GM21619 (cell line): ENCODE data around the gene SLX9.
"Not testable (repeated sequence)": the region's sequence is repeated elsewhere in the genome, so short reads cannot be mapped to it uniquely, and the experiment has no call there.

ENCODE experiments used
- ATAC-seq: cut with Tn5 transposase; IDR thresholded peaks from one replicate; pipeline ENCODE4 v1.9.1; 2021; ENCODE audit not compliant: unreplicated experiment

Gene SLX9

DNA sequence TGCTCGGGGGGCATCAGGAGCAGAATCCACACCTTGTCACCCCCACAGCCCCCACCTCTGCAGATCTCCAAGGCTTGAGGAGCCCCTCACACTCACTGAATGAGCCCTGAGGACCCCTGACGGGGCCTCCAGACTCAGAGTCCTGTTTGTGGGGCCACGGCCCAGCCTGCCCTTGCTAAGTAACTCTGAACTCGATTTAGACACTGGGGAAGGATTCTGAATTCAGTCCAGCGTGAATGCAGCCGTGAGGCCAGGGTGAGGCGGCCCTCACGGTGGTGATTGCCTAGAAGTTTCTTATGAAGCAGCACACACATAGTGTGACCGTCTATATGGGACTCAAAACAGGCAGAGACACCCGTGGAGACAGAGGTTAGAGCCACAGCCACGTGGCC, 75.6 kb downstream of the SLX9 start:
- ATAC-seq, result no peak

DNA sequence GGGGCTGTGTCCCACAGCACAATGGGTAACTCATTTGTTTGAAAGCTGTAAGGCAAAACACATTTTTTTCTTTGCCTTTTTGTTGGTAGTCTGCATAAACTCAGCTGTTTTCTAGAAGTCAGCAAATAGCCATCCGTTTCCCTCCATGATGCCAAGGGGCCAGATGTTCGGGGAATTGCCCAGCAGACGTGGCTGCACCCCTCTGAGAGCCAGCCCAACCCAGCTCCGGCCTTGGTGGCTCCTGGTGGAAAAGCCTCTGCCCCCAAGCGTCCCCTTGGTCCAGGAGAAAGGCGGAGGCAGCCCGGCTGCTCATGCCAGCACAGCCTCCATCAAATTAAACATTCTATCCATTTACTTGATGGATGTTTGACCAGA, 76.2 kb downstream of the SLX9 start:
- ATAC-seq, result no peak

DNA sequence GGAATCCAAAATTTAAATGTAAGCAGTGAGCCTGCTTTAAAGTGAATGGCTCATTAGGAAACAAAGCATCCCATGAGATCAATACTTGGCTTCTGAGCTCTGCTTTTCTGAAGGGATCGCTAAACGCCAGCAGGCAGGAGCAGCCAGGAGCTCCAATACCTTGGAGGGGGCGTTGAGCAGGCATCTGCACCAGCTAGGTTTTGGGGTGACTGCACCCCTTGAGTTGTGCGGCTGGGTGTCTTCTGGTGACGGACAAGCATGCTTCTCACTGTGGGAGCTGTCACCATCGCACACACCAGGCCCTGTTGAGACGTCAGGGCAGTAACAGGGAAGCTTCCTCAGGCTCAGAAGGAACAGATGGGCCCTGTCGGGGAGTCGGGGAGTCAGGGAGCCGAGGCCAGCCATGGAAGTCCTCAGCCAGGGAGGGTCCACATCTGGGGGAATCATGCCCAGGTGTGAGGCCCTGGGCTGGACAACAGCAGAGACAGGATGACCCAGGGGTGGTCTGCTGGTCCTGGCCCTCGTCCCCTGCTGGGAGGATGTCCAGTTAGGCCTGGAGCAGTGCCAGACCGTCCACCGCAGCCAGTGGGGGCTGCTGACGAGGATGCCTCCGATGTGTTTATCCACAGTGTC, 76.7 kb downstream of the SLX9 start:
- no peak for ATAC-seq

DNA sequence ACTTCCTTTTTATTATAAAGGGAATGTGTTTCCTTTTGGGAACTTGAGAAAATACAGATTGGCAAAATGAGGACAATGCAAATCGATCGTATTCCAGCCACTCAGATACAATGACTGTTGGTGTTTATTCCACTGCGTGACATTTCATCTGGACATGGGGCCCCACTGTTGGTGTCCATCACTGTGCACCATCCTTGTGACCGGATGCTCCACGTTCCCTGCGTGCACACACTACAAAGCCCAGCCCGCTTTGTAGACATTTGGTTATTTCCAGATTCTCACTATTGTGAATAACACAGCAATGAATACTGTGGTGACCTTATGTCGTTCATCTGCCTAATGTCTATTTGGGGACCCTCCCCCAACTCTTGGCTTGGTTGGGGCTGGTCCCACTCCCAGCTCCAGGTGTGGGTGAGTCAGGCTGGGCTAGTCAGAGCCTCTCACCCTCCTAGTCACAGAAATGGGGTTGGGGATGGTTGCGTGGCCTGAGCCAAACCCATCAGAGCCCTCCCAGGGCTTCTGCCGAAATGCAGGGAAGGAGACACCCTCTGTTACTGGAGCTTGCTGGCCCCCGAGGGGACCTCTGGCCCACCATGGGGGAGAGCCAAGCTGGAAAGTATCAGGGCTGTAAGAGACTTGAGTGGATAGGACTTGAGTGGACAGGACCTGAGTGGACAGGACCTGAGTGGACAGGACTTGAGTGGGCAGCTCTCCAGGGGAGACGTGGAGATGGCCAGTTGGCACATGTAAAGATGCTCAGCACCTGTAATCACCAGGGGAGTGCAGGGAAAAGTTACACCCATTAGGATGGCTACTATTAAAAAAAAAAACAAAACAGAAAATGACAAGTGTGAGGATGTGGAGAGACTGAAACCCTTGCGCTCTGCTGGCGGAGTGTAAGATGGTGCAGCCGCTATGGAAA, 77.5 kb downstream of the SLX9 start:
- no peak for ATAC-seq

DNA sequence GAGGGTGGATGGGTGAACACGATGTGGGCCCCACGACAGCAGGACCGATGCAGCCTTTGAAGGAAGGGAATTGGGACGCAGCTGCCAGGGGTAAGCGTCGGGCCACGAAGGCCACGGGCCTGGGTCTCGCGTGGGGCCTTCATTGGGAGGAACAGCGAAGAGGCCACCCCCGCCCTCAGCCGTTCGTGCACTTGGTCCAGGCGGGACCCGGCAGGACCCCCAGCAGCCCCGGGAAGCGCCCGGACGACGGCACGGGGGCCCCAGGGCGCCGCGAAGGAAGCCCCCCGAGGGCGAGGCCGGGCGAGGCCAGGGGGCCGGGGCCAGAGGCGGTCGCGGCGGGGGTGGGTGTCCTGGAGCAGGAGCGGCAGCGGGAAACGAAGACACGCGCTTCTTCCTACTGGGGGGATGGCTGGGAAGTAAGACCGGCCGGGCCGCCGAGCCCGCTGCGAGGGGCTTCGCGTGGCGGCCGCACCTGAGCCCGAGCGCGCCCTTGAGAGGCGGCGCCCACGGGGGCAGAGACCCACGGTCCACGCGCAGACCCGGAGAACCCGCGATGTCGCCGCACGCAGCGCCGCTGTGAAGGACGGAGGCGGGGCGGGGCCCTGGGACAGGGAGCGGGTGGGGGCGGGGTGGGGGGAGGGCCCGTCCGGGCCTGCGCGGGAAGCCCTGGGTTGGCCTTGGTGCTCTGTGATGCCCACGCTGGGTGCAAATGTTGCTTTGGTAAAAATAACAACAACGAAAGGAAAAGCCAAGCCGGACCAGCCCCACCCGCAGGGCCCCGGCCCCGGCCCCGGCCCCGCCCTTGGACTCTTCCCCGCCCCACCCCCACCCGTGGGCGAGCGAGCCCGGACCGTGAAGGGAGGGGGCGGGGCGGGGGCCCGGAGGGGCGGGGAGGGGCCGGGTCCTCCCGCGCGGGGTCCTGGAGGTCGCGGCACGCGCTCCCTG, 78.6 kb downstream of the SLX9 start:
- ATAC-seq, result no peak

DNA sequence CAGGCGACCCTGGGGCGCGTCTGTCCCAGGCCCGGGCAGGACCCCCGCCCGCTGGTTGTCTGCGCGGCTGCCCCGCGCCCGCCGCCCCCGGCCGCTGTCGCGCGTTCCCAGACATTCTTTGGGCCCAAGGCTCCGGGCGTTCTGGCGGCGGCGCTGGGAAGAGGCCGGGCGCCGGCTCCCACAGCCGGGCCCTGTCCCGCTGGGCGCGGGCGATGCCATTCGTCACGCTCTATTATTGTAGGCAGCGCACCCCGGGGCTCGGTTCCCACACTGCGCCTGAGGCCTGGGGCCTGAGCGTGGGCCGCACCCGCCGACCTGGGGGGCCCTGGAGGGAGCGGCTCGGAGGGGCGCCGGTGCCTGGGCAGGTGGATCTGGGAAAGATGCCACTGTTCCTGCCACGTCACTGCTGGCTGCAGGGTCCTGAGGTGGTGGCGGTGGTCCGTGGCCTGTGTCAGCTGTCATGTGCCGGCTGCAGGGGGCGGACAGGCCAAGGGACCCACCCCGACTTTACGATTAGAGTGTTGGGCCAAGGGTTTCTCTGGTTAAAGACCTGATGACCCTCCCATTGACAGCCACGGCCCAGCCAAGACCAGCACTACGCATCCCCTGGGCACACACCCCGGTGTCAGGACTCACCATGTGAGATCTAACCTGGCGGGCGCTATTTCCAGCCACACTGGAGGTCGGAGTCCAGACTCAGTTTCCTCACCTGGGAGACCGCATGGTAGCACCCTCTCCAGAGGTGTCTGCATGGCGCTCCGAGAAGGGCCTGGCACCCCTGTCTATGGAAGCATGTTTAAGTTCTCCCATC, 79.5 kb downstream of the SLX9 start:
- ATAC-seq, result no peak

DNA sequence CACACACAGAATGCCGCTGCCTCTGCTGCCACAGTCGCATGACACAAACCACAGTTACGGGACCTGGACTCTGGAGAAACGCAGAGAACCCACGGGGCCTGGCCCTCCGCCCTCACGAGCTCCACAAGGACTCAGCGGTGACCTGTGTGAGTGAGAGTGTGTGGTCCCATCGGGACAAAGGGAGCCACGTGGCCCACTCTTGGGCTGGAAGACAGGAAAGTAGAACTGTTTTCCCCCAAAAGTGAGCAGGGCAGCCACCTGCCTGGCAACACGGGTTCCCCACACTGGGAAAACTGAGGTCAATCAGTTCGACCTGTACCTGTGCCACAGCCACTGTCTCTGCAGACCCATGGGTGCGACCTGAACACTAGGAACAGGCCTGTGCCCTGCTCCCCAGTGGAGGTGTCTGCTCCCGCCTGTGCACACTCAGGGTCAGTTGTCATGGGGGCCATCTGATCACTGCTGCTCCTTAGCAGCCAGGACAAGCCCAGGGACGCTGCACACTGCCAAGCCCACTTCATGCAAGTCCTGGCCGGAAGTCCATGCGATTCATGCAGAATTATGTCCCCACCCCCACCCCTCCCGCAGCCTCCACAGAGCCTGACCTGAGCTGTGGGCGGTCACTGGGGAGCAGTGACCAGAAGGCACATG, 80.2 kb downstream of the SLX9 start:
- ATAC-seq, result no peak

DNA sequence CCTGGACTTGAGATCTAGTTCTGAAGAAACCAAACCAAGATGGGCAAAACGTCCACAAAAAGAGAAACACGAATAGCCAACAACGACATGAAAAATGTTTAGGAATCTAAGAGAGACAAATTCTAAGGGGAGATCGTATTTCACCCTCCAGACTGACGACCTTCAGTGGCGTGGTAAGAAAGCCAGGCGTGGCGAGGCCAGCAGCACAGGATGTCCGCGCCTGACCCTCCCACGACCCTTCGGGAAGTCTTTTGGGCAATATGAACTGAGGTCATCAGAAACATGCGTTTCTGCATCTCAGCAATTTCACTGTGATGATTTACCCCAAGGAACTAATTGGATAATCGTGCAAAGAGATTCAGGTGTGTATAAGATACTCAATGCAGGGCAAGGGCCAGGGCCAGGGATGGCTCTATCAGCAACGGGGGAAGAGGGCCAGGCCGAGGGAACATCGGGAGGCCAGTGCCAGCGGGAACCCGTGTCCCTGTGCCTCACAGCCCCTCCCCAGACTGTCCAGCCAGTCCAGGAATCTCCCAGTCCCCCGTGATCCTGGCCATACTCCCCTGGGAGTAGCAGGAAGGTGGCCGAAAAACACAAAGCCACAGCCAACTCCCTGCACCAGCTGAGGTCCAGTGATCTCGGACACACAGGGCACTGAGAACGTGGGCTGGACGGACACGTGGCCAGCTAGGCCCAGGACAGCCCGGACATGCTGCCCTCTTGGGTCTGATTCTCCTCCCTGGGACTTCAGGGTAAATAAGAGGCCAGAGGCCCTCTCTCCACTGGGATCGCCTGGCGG, 81.0 kb downstream of the SLX9 start:
- ATAC-seq, result no peak

DNA sequence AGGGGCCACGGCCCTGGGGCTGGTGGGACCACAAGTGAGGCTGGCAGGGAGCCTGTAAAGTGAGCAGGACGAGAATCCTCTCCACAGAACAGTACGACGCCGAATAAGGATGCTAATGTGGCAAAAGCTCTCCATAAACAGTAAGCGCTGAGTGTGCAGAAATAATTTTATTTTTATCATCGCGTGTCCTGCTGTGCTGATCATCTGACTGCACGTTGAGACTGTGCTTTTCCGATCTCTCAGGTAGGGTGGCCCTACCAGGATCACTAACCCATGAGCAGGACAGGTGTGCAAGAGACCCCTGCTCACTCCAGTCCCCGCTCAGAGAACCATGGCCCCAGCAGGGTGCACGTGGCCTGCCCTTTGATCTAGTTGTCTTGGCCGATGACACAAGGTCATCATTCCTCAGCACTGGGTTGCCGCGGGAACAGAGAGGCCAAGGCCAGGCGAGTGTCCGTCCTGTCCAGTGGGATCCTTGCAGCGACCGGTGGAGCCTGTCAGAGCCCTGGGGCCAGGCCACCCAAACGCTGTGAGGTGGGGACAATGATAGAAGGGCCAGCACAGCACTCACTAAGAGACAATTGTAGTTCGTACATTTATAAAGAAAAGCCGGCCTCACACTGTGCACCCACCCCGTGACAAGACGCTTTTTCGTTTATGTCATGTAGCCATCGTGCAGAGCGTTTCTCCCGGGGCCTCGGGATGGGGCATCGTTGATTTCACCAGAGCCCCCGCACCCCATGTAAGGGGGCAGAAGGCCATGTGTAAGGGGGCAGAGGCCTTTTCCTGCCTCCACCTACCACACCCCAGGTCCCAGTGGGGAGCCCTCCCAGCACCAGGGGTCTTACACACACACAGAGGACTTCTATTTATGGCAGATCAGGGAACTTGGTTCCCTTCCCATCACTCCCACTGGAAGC, 81.9 kb downstream of the SLX9 start:
- ATAC-seq, result no peak

DNA sequence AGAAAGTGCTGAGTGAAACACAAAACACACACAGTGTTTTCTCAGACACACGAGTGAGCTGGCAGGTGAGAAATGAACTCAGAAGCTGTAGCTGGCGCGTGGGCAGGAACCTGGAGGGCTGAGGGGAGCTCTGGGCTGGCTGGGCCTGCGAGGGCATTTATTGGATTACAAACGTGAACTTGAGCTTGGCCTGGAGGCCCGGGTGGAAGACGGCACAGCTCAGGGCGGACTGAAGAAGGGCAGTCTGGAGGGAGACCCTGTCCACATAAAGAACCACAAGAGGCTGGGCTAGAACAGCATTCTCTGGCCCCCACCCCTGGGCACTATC, 82.5 kb downstream of the SLX9 start:
- no peak for ATAC-seq

DNA sequence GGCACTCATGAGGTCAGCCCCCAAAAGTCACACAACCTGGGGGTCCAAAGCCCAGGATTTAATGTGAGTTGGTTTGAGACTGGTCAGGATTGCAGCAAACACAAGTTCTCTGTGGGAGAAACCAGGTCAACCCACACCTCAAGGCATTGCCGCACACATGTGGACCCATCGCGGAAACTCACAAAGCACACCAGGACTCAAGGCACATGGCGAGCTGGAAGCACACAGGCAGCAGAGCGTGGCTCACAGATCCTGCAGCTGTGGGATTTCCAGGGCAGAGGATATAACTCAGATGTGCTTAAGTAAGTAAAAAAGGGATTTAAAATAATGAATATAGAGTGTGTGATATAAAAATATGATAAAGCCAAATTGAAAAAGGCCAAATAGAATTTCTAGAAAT, 82.9 kb downstream of the SLX9 start:
- no peak for ATAC-seq

DNA sequence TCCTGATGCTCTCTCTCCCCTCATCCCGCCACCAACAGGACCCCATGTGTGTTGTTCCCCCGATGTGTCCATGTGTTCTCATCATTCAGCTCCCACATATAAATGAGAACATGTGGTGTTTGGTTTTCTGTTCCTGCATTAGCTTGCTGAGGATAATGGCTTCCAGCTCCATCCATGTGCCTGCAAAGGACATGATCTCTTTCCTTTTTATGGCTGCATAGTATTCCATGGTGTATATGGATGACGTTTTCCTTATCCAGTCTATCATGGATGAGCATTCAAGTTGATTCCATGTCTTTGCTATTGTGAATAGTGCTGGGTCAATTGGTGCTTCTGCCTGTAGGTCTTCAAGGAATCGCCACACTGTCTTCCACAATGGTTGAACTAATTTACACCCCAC, 84.7 kb downstream of the SLX9 start:
- not testable (repeated sequence) for ATAC-seq

DNA sequence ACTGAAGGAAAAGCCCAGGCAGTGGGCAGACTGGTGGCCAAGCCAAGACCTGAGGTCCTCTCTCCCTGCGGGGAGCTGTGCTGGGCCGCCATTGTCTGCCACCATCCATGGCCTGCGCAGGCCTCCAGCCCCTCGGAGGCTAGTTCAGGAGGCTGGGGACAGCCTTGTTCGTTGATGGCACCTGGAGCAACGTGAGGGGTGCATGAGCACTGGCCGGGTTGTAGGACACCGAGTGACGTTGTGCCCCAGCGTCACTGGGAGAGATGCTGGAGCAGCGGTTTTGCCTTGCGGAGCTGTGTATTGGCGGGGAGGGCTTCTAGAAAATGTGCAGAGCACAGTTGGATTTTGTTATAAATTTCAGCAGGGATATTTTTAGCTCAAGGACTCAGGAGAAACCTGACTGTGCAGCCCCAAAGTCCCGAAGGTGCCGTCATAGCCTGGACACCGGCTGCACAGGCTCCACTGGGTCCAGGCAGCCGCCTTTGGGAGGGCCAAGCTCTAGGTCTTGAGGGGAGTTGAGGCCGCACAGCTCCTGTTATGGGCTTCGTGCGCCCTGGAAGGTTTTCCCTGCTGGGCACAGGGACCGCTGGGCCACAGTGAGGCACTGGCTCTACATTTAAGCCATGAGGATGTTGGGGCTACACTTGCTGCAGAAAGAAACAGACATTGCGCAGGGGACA, 86.4 kb downstream of the SLX9 start:
- ATAC-seq, result no peak
